Germinal center (tissue), 1 donor: ENCODE data around the gene B4GALT7.
"Not testable (repeated sequence)": the region's sequence is repeated elsewhere in the genome, so short reads cannot be mapped to it uniquely, and the experiment has no call there.

Experiments
- DNase-seq: peaks from one replicate; pipeline ENCODE4 v3.0.0; 2012; ENCODE audit warnings: mixed read lengths, low spot score

B4GALT7 gene

DNA sequence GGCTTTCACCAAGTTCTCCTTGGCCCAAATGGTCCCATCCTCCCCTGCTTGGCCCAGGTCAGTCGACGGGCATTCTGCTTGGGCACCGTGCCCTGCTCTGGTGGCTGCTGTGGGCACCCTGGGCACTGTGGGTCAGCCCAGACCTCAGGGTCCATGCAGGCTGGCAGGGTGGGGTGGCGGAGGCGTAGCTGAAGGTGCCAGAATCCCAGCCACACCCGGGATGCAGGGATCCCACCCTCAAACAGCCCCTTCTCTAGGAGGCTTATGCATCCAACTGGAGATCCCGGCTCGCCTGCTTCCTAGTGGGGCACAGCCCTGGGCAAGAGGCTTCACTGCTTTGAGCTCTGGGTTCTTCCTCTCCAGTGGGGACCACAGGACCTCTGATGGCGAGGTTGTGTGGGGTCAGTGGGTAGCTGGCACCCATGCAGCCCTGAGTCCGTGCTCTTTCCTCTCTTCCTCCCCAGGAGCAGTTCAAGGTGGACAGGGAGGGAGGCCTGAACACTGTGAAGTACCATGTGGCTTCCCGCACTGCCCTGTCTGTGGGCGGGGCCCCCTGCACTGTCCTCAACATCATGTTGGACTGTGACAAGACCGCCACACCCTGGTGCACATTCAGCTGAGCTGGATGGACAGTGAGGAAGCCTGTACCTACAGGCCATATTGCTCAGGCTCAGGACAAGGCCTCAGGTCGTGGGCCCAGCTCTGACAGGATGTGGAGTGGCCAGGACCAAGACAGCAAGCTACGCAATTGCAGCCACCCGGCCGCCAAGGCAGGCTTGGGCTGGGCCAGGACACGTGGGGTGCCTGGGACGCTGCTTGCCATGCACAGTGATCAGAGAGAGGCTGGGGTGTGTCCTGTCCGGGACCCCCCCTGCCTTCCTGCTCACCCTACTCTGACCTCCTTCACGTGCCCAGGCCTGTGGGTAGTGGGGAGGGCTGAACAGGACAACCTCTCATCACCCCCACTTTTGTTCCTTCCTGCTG is 9.4 kb downstream of the B4GALT7 start:
- DNase-seq = no peak

DNA sequence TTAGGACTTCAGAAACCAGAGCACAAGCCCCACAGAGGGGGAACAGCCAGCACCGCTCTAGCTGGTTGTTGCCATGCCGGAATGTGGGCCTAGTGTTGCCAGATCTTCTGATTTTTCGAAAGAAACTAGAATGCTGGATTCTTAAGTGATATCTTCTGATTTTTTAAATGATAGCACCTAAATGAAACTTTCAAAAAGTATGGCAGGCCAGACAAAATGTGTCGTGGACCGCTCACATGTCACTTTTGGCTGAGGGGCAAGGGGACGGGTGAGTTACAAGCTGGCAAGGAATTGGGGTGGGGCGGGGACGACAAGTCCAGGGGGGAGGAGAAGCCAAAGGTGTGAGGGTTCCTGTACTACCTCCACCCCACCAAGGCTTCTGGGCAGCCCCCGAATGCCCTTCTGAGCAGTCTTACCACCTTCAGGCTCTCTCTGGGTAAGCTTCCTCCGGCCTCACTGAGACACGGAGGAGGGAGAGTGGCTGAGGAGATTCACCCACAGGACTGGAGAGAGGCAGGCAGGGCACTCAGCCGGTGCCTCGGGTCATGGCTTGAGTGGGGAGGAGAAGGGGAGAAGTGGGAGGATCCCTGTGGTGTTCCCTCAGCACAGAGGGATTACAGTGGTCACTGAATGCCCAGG is 10.3 kb downstream of the B4GALT7 start:
- no peak for DNase-seq

GRCh38 chr5:177610770-177611445 is 11.0 kb downstream of the B4GALT7 start:
- no peak for DNase-seq

GRCh38 chr5:177611446-177612214 is 11.7 kb downstream of the B4GALT7 start:
- no peak for DNase-seq

DNA sequence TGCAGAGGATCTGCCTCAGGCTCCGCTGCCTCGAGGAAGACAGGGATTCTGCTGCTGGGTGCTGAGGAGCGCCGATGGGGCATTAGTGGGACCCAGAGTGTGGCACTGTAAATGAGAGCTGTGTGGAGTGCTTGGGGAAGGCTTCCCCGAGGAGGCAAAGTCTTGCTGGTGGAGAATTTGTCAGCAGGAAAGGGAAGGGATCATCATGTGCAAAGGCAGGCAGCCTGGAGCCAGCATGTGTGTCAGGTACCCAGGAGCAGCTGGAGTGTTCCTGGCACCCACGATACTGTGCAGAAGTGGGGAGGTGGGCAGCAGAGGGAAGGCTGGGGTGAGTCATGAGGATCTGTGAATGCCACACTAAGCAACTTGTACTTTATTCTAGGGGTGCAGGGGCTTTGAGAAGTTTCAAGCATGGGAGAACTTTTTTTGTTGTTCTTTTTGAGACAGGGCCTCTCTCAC is 12.3 kb downstream of the B4GALT7 start:
- no peak for DNase-seq

DNA sequence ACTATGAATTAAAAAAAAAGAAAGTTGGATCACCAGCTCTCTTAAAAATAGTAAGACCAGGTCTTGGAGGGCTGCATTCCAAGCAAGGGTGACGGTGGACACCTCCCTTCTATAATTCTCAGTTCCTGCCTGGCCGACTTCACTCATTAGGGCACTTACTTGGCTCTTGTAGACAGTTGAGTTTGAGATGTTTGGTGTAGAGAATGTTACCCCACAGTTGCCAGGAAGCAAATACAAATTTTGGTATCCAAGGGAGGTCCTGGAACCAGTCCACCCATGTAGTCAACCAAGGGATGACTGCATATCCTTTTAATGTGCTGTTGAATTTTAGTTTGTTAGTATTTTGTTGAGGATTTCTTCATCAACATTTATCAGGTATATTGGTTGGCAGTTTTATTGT is 20.6 kb downstream of the B4GALT7 start:
- no peak for DNase-seq

GRCh38 chr5:177624172-177624571 is 24.2 kb downstream of the B4GALT7 start:
- DNase-seq = not testable (repeated sequence)

- DNase-seq = not testable (repeated sequence)
Measured at GRCh38 chr5:177630186-177630585, 30.3 kb downstream of the B4GALT7 start.

DNA sequence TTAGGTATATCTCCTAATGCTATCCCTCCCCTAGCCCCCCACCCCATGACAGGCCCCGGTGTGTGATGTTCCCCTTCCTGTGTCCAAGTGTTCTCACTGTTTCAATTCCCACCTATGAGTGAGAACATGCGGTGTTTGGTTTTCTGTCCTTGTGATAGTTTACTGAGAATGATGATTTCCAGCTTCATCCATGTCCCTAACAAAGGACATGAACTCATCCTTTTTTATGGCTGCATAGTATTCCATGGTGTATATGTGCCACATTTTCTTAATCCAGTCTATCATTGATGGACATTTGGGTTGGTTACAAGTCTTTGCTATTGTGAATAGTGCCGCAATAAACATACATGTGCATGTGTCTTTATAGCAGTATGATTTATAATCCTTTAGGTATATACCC is 35.0 kb downstream of the B4GALT7 start:
- DNase-seq = not testable (repeated sequence)

DNA sequence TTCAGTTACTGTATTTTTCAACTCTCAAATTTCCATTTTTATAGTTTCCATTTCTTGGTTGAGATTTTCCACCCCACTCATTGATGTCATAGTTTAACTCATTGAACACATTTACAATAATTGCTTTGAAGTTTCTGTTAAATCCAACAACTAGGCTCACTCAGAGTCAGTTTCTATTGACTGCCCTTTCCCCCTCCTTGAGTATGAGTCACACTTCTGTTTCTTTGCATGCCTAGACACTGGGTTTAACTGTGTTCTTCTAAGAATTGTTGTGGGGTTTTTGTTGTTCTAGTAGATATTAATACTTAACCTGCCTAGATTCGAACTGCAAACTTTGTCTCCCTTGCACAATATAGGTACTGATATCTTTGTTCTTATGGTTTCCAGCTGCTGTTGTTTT is 45.5 kb downstream of the B4GALT7 start:
- DNase-seq = not testable (repeated sequence)

GRCh38 chr5:177651235-177651634 is 51.3 kb downstream of the B4GALT7 start:
- DNase-seq = not testable (repeated sequence)

DNA sequence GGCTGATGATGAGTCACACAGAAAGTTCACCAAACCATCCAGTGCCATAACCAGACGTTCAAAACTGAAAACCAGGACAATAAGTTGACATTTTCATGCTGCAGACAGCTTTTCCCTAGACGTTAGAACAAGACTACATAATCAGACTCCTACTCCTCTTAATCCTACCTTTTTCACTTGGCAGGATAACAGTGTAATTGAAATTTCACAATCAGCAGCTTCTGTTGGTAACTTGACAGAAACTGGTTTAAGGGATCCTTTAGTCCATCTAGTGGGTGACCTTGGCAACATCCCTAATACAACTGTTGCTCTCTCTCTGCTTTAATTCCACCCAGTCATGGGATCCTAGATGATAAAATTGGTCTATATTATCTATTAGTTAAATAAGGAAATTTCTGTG is 57.9 kb downstream of the B4GALT7 start:
- DNase-seq = not testable (repeated sequence)

DNA sequence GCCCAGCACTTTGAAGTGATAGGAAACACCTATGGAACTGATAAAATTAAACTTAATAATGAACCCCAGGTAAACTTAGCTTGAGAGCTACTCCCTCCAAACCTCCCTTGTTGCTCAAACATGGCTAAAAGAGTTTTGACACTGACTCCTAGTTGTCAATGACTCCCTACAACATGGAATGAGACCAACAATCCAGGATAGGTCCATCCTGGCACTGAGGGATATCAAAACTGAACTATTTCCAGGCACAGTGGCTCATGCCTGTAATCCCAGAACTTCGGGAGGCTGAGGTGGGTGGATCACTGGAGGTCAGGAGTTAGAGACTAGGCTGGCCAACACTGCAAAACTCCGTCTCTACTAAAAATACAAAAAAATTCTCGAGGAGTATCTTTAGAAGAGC is 58.6 kb downstream of the B4GALT7 start:
- not testable (repeated sequence) for DNase-seq
